Fibroblast of lung (primary cell): ENCODE data around the gene RAI1. TPM values are rescaled to one million over a fixed set of nuclear protein-coding genes. Genes with fewer than 3 reads are reported as not detected.

Experiments
- DNase-seq, 2 donors: peaks; one replicate each; pipeline versions ENCODE4 v3.0.0 to v3.0.0-alpha.2; 2010; ENCODE audit warnings: low read depth in 2 of 2
- H2AFZ ChIP-seq: 2 replicates; pipeline ENCODE4 v1.5.1; 2012; ENCODE audit warnings: low read length, control low read depth, inconsistent platforms
- H3K27ac ChIP-seq: 2 replicates; pipeline ENCODE4 v1.5.1; 2011; ENCODE audit warnings: low read length, control low read depth; ENCODE audit not compliant: insufficient read depth
- H3K27me3 ChIP-seq: 2 replicates; pipeline ENCODE4 v1.5.1; 2011; ENCODE audit warnings: mild to moderate bottlenecking, low read length; ENCODE audit not compliant: control insufficient read depth, insufficient read depth
- H3K36me3 ChIP-seq: 2 replicates; pipeline ENCODE4 v1.5.1; 2011; ENCODE audit warnings: low read length; ENCODE audit not compliant: control insufficient read depth, insufficient read depth
- H3K4me1 ChIP-seq: 2 replicates; pipeline ENCODE4 v1.5.1; 2011; ENCODE audit warnings: low read length; ENCODE audit not compliant: control insufficient read depth, insufficient read depth; ENCODE audit errors: extremely low read depth
- H3K4me2 ChIP-seq: 2 replicates; pipeline ENCODE4 v1.5.1; 2011; ENCODE audit warnings: low read length, control low read depth; ENCODE audit not compliant: insufficient read depth; ENCODE audit errors: extremely low read depth
- H3K4me3 ChIP-seq, 4 experiments: fragments of 200-600 bp in 1 of 4; sonication (generic) in 1 of 4; replicated peaks in 1 of 4; 2 replicates each; pipeline ENCODE4 v1.5.1; 2011 to 2016; ENCODE audit warnings: low read length in 4 of 4, low read depth in 3 of 4, mild to moderate bottlenecking in 3 of 4, control low read depth in 2 of 4, inconsistent platforms in 1 of 4, mixed read lengths in 1 of 4; ENCODE audit not compliant: insufficient read depth in 1 of 4; ENCODE audit errors: control extremely low read depth in 1 of 4
- H3K79me2 ChIP-seq: 2 replicates; pipeline ENCODE4 v1.5.1; 2012; ENCODE audit warnings: mild to moderate bottlenecking, low read length, inconsistent platforms; ENCODE audit not compliant: control insufficient read depth, insufficient read depth
- H3K9ac ChIP-seq: 2 replicates; pipeline ENCODE4 v1.5.1; 2011; ENCODE audit warnings: mild to moderate bottlenecking, low read length, control low read depth; ENCODE audit not compliant: insufficient read depth
- H3K9me3 ChIP-seq: 2 replicates; pipeline ENCODE4 v1.5.1; 2012; ENCODE audit warnings: low read depth, low read length; ENCODE audit not compliant: control insufficient read depth, insufficient read depth
- H4K20me1 ChIP-seq: 2 replicates; pipeline ENCODE4 v1.5.1; 2011; ENCODE audit warnings: low read length; ENCODE audit not compliant: control insufficient read depth, insufficient read depth; ENCODE audit errors: extremely low read depth
- EZH2 ChIP-seq: IDR thresholded peaks from 2 replicates; pipeline ENCODE4 v1.5.1; 2012; ENCODE audit warnings: low read length, control low read depth, mild to moderate bottlenecking; ENCODE audit errors: missing control alignments
- polyA plus RNA-seq, 2 donors: library from polyadenylated mRNA; depleted of rRNA in 1 of 2; stranded (reverse) in 1 of 2; unstranded in 1 of 2; fragments of >200 nt; gene quantifications; 2 replicates each; pipeline ENCODE4 v1.2.1, GENCODE V29; 2011 to 2012; ENCODE audit warnings: missing spikeins in 1 of 2
- total RNA-seq: library from RNA; depleted of rRNA; stranded (reverse); fragments of >200 nt; gene quantifications from 2 replicates; pipeline ENCODE4 v1.2.1, GENCODE V29; 2014
- TF ChIP-seq, protein P1 (sequence below), 2 donors: IDR thresholded peaks in 1 of 2; conservative IDR thresholded peaks in 1 of 2; 1 replicate in 1 of 2; 2 replicates in 1 of 2; pipeline ENCODE4 v1.5.1; 2011 to 2012; ENCODE audit warnings: low read length in 2 of 2, control low read depth in 1 of 2, inconsistent platforms in 1 of 2, low read depth in 1 of 2, mild to moderate bottlenecking in 1 of 2

RAI1 gene
- total and polyA plus RNA-seq, 2 donors (not counting 1 experiment from before 2014, with no cell fraction given), result 2.1 to 6.6 TPM

GRCh38 chr17:17749921-17750320 is 68.7 kb downstream of the RAI1 start:
- peak; percentile 45 to 54 for DNase-seq
- no peak overlapping the region for H3K9ac ChIP-seq
- no peaks in the 10 kb centered on the region for H3K27me3 ChIP-seq
- H4K20me1 ChIP-seq, result no peaks in the 10 kb centered on the region
- peaks cover 19% of the 10 kb centered on the region for H3K4me1 ChIP-seq
- H3K36me3 ChIP-seq, result no peaks in the 10 kb centered on the region
- H3K79me2 ChIP-seq, result peaks cover 28% of the 10 kb centered on the region
- H3K4me2 ChIP-seq, result no peak overlapping the region
- no peaks in the 10 kb centered on the region for H3K9me3 ChIP-seq
- no peak overlapping the region for H2AFZ ChIP-seq
- TF ChIP-seq, protein P1, sequence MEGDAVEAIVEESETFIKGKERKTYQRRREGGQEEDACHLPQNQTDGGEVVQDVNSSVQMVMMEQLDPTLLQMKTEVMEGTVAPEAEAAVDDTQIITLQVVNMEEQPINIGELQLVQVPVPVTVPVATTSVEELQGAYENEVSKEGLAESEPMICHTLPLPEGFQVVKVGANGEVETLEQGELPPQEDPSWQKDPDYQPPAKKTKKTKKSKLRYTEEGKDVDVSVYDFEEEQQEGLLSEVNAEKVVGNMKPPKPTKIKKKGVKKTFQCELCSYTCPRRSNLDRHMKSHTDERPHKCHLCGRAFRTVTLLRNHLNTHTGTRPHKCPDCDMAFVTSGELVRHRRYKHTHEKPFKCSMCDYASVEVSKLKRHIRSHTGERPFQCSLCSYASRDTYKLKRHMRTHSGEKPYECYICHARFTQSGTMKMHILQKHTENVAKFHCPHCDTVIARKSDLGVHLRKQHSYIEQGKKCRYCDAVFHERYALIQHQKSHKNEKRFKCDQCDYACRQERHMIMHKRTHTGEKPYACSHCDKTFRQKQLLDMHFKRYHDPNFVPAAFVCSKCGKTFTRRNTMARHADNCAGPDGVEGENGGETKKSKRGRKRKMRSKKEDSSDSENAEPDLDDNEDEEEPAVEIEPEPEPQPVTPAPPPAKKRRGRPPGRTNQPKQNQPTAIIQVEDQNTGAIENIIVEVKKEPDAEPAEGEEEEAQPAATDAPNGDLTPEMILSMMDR (conservative IDR thresholded peaks at IDR 0.05 in 1 of 2, IDR thresholded peaks at IDR 0.05 in 1 of 2; ENCODE audit: low read depth in 1 of 2, low read length in 2 of 2), result no peak
- no peak for TF ChIP-seq EZH2
- H3K4me3 ChIP-seq, result no peak overlapping the region
- H3K27ac ChIP-seq, result no peak overlapping the region

DNA sequence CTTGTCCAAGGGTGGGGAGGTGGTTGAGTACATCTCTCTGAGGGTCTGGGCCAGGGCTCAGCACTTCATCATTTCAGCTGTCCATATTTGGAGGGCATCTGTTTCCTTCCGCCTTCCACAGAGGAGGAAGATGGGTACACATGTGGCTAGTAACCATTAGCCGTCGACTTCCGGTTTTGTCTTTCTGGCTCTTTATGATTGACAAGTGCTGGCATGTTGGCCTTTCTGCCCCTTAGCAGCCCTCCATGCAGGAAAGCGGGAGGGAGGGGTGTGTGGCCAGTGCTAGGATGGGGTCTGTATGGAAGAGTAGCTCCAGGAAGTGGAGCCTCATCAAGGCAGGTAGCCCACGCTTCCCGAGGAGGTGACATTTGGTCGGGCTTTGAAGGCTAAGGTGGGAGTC is 69.6 kb downstream of the RAI1 start:
- Histone ChIP-seq H3K9me3 (no peaks in the 10 kb centered on the region), H3K4me1 (peaks cover 19% of the 10 kb centered on the region), H4K20me1 (no peaks in the 10 kb centered on the region), H3K27me3 (no peaks in the 10 kb centered on the region), H3K9ac (no peak overlapping the region), H3K27ac (no peak overlapping the region), H2AFZ (no peak overlapping the region), H3K36me3 (no peaks in the 10 kb centered on the region), H3K79me2 (peaks cover 30% of the 10 kb centered on the region), H3K4me2 (no peak overlapping the region), H3K4me3 (no peak overlapping the region)
- TF ChIP-seq, protein P1 (conservative IDR thresholded peaks at IDR 0.05 in 1 of 2, IDR thresholded peaks at IDR 0.05 in 1 of 2; ENCODE audit: low read depth in 1 of 2, low read length in 2 of 2), result no peak
- TF ChIP-seq EZH2, result no peak
- no peak for DNase-seq

- H3K27me3 ChIP-seq, result no peaks in the 10 kb centered on the region
- H3K9ac ChIP-seq, result peak overlapping the region; percentile 58
- peaks cover 19% of the 10 kb centered on the region for H3K4me1 ChIP-seq
- H4K20me1 ChIP-seq, result no peaks in the 10 kb centered on the region
- no peak for DNase-seq
- H3K79me2 ChIP-seq, result peaks cover 30% of the 10 kb centered on the region
- H2AFZ ChIP-seq, result no peak overlapping the region
- peak overlapping the region; percentile 74 for H3K27ac ChIP-seq
- H3K9me3 ChIP-seq, result no peaks in the 10 kb centered on the region
- no peak for TF ChIP-seq EZH2
- TF ChIP-seq, protein P1 (conservative IDR thresholded peaks at IDR 0.05 in 1 of 2, IDR thresholded peaks at IDR 0.05 in 1 of 2; ENCODE audit: low read depth in 1 of 2, low read length in 2 of 2), result no peak
- H3K36me3 ChIP-seq, result no peaks in the 10 kb centered on the region
- H3K4me2 ChIP-seq, result peak overlapping the region; percentile 75
- peak overlapping the region; percentile 4 to 55 (median 28) for H3K4me3 ChIP-seq
These were observed 70.3 kb downstream of the RAI1 start for GRCh38 chr17:17751489-17752088.
